A549 (cell line): Measurements from ENCODE around the gene CARMIL1. TPM values are rescaled to one million over a fixed set of nuclear protein-coding genes. Genes with fewer than 3 reads are reported as not detected.
A peak's percentile ranks its signal among the peaks of the same experiment; 100 is the strongest.

ENCODE experiments used
- ATAC-seq, 2 experiments: fragments of 200-7000 bp in 1 of 2; fragments of >200 bp in 1 of 2; cut with Nextera tagmentation in 1 of 2; cut with Tn5 transposase in 1 of 2; 3 replicates each; pipeline versions ENCODE4 v1.8.0 to v1.9.1; 2018 to 2020; ENCODE audit warnings: mild to moderate bottlenecking in 1 of 2, moderate library complexity in 1 of 2
- CTCF ChIA-PET: fragments of 300-600 bp; sonication (Branson Sonifier 250); formaldehyde crosslinking; extraction: SDS; loops from one replicate; lab custom pipeline; 2021; ENCODE audit warnings: antibody characterized with exemption, inconsistent platforms; lab: Yijun Ruan, JAX
- POLR2A ChIA-PET: fragments of 350-600 bp; formaldehyde crosslinking; extraction: SDS; loops from one replicate; lab custom pipeline; 2021; ENCODE audit warnings: antibody characterized with exemption, inconsistent platforms; lab: Yijun Ruan, JAX
- DNase-seq, 2 experiments: peaks; one replicate each; pipeline versions ENCODE4 v3.0.0 to v3.0.0-alpha.2; 2011 to 2016; ENCODE audit warnings: low read depth in 1 of 2, low spot score in 1 of 2
- FAIRE-seq: peaks from 2 replicates; lab custom pipeline; 2011; peaks lifted over from hg19 to GRCh38; lab: Jason Lieb, UNC
- H3K27ac ChIP-seq, 2 experiments: fragments of >200 bp; sonication (Bioruptor Twin); formaldehyde crosslinking; 3 replicates each; pipeline ENCODE4 v1.5.1; 2016 to 2017
- H3K4me1 ChIP-seq: fragments of >200 bp; sonication (Bioruptor Twin); formaldehyde crosslinking; 3 replicates; pipeline ENCODE4 v1.6.1; 2016
- H3K4me2 ChIP-seq: fragments of >200 bp; sonication (Bioruptor Twin); formaldehyde crosslinking; 3 replicates; pipeline ENCODE4 v1.6.1; 2016
- H3K4me3 ChIP-seq: fragments of >200 bp; sonication (Bioruptor Twin); formaldehyde crosslinking; 3 replicates; pipeline ENCODE4 v1.5.1; 2016
- H3K9me3 ChIP-seq: fragments of >200 bp; sonication (Bioruptor Twin); formaldehyde crosslinking; 3 replicates; pipeline ENCODE4 v1.6.1; 2016
- BCL3 ChIP-seq: fragments of >200 bp; sonication (Bioruptor Twin); formaldehyde crosslinking; IDR thresholded peaks from 3 replicates; pipeline ENCODE4 v1.6.1; 2016
- BHLHE40 ChIP-seq: IDR thresholded peaks from 2 replicates; pipeline ENCODE4 v1.6.1; 2012; ENCODE audit warnings: low read depth, low read length, inconsistent platforms
- CBX2 ChIP-seq: fragments of 200-600 bp; sonication (generic); IDR thresholded peaks from 2 replicates; pipeline ENCODE4 v1.6.1; 2016; ENCODE audit warnings: low read depth, mild to moderate bottlenecking, borderline replicate concordance
- CEBPB ChIP-seq, 2 experiments: fragments of >200 bp in 1 of 2; sonication (Bioruptor Twin) in 1 of 2; formaldehyde crosslinking in 1 of 2; IDR thresholded peaks; 2 replicates each; pipeline ENCODE4 v1.6.1; 2012 to 2016
- FOSB ChIP-seq: fragments of 250-450 bp; sonication (Bioruptor Pico); IDR thresholded peaks from 2 replicates; pipeline ENCODE4 v1.5.0; 2020; ENCODE audit warnings: mild to moderate bottlenecking, moderate library complexity
- FOXS1 ChIP-seq: fragments of 250-450 bp; sonication (Bioruptor Pico); IDR thresholded peaks from 2 replicates; pipeline ENCODE4 v1.5.0; 2020; ENCODE audit warnings: mild to moderate bottlenecking, moderate library complexity
- GATA3 ChIP-seq: IDR thresholded peaks from 2 replicates; pipeline ENCODE4 v1.6.1; 2012; ENCODE audit warnings: borderline replicate concordance
- HMGXB4 ChIP-seq: fragments of 250-450 bp; sonication (Bioruptor Pico); IDR thresholded peaks from 2 replicates; pipeline ENCODE4 v1.5.0; 2021; ENCODE audit warnings: mild to moderate bottlenecking, moderate library complexity, borderline replicate concordance
- HOXA7 ChIP-seq: fragments of 250-450 bp; sonication (Bioruptor Pico); IDR thresholded peaks from 2 replicates; pipeline ENCODE4 v1.5.0; 2020; ENCODE audit warnings: mild to moderate bottlenecking, moderate library complexity
- MAZ ChIP-seq: fragments of 150-350 bp; IDR thresholded peaks from 2 replicates; pipeline ENCODE4 v1.6.1; 2014; ENCODE audit warnings: antibody characterized with exemption, low read depth, low read length, borderline replicate concordance
- NR3C1 ChIP-seq: fragments of >200 bp; sonication (Bioruptor Twin); formaldehyde crosslinking; IDR thresholded peaks from 3 replicates; pipeline ENCODE4 v1.6.1; 2017
- PHF8 ChIP-seq: fragments of 200-600 bp; sonication (generic); IDR thresholded peaks from 2 replicates; pipeline ENCODE4 v1.6.1; 2016; ENCODE audit warnings: low read depth, mild to moderate bottlenecking, antibody characterized with exemption, moderate library complexity, borderline replicate concordance
- POLR2AphosphoS2 ChIP-seq: conservative IDR thresholded peaks from 2 replicates; pipeline ENCODE4 v1.6.1; 2012; ENCODE audit warnings: low read length, improper control_type of control experiment, inconsistent platforms
- RCOR1 ChIP-seq: fragments of 150-350 bp; IDR thresholded peaks from 2 replicates; pipeline ENCODE4 v1.6.1; 2014; ENCODE audit warnings: antibody characterized with exemption, low read length, low read depth
- RNF2 ChIP-seq: fragments of 200-600 bp; sonication (generic); IDR thresholded peaks from 2 replicates; pipeline ENCODE4 v1.6.1; 2016; ENCODE audit warnings: low read depth, mild to moderate bottlenecking, antibody characterized with exemption, moderate library complexity, borderline replicate concordance
- SMC3 ChIP-seq: fragments of >200 bp; sonication (Bioruptor Twin); formaldehyde crosslinking; IDR thresholded peaks from 3 replicates; pipeline ENCODE4 v1.6.1; 2018; ENCODE audit warnings: inconsistent platforms
- SREBF2 ChIP-seq: fragments of 450-650 bp; IDR thresholded peaks from 2 replicates; pipeline ENCODE4 v1.6.1; 2014; ENCODE audit warnings: mild to moderate bottlenecking, moderate library complexity
- TP53 ChIP-seq: fragments of 250-450 bp; sonication (Bioruptor Pico); IDR thresholded peaks from 2 replicates; pipeline ENCODE4 v1.5.0; 2021; ENCODE audit warnings: mild to moderate bottlenecking, moderate library complexity
- ZSCAN20 ChIP-seq: fragments of 250-450 bp; sonication (Bioruptor Pico); IDR thresholded peaks from 2 replicates; pipeline ENCODE4 v1.8.0; 2022; ENCODE audit warnings: mild to moderate bottlenecking, moderate library complexity
- WGBS: methylation state at CpG from one replicate; pipeline ENCODE4 v1.1.6; 2017; ENCODE audit errors: missing lambda C conversion rate; 5-methylcytosine and 5-hydroxymethylcytosine counted together
- polyA plus RNA-seq, 4 experiments: library from polyadenylated mRNA; depleted of rRNA in 3 of 4; stranded (reverse); fragments of >200 nt; fragmentation: RNase III in 1 of 4; extraction: RNeasy Plus Mini Kit Qiagen cat#74134 plus additional on column Dnase treatment in 1 of 4; gene quantifications; 2 replicates in 3 of 4; 3 replicates in 1 of 4; pipeline ENCODE4 v1.2.3, GENCODE V29; 2011 to 2017
- TF ChIP-seq, protein P1 (sequence below): fragments of >200 bp; sonication (Bioruptor Twin); formaldehyde crosslinking; IDR thresholded peaks from 3 replicates; pipeline ENCODE4 v1.5.1; 2016
- TF ChIP-seq, protein P2 (sequence below): fragments of 250-450 bp; sonication (Bioruptor Pico); IDR thresholded peaks from 2 replicates; pipeline ENCODE4 v1.5.0; 2020; ENCODE audit warnings: low read depth, mild to moderate bottlenecking, moderate library complexity
- TF ChIP-seq, protein P3 (sequence below): fragments of >200 bp; sonication (Bioruptor Twin); formaldehyde crosslinking; IDR thresholded peaks from 2 replicates; pipeline ENCODE4 v1.6.1; 2016

The CARMIL1 gene
- polyA plus RNA-seq, 2 of the 4 experiments (the other 2 are of a cell fraction), result 11.5 to 11.8 TPM

DNA sequence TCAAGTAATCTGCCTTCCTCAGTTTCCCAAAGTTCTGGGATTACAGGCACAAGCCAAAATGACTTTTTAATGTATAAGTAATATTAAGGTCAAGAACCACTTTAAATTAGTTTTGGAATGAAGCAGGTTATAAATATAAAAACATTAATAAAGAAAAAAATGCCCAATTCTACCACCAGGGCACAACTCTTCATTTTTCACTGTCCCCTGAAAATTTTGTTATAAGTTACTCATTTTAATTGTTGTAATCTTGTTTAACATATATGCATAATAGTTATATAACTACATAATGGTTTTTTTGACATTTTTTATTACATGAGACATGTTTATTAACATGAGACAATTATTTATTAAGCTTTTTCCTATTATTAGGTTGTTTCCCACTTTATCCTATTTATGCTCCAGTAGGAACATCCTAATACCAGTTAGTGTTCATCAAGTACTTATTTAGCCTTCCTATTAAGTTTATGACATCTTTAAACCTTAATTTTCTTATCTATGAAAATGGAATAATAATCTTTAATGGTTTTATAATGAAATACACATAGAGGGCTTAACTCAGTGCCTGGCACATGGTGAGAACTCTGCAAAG is 190.7 kb downstream of the CARMIL1 start:
- no peak overlapping the region for H3K27ac ChIP-seq
- H3K9me3 ChIP-seq, result no peaks in the 10 kb centered on the region
- TF ChIP-seq RCOR1 (no peak), RNF2 (no peak), POLR2AphosphoS2 (no peak), BCL3 (no peak), CBX2 (no peak), BHLHE40 (no peak), HMGXB4 (no peak), MAZ (no peak), FOSB (no peak), FOXS1 (CRISPR knock-in tag) (no peak), CEBPB (IDR thresholded peaks at IDR 0.05) (no peak)
- TF ChIP-seq, protein P1, sequence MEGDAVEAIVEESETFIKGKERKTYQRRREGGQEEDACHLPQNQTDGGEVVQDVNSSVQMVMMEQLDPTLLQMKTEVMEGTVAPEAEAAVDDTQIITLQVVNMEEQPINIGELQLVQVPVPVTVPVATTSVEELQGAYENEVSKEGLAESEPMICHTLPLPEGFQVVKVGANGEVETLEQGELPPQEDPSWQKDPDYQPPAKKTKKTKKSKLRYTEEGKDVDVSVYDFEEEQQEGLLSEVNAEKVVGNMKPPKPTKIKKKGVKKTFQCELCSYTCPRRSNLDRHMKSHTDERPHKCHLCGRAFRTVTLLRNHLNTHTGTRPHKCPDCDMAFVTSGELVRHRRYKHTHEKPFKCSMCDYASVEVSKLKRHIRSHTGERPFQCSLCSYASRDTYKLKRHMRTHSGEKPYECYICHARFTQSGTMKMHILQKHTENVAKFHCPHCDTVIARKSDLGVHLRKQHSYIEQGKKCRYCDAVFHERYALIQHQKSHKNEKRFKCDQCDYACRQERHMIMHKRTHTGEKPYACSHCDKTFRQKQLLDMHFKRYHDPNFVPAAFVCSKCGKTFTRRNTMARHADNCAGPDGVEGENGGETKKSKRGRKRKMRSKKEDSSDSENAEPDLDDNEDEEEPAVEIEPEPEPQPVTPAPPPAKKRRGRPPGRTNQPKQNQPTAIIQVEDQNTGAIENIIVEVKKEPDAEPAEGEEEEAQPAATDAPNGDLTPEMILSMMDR, result no peak
- TF ChIP-seq, protein P2, sequence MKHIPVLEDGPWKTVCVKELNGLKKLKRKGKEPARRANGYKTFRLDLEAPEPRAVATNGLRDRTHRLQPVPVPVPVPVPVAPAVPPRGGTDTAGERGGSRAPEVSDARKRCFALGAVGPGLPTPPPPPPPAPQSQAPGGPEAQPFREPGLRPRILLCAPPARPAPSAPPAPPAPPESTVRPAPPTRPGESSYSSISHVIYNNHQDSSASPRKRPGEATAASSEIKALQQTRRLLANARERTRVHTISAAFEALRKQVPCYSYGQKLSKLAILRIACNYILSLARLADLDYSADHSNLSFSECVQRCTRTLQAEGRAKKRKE (CRISPR knock-in tag), result no peak
- TF ChIP-seq, protein P3, sequence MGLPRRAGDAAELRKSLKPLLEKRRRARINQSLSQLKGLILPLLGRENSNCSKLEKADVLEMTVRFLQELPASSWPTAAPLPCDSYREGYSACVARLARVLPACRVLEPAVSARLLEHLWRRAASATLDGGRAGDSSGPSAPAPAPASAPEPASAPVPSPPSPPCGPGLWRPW, result no peak
- no peak for ATAC-seq
- ChIA-PET CTCF (interaction anchor here (1.0 kb wide), 1 partner anchor 19 kb away, joined by 3 read pairs; no protein-coding TSS in a partner anchor), POLR2A (no interaction called here)
- H3K4me2 ChIP-seq, result no peak overlapping the region
- no peaks in the 10 kb centered on the region for H3K4me1 ChIP-seq
- H3K4me3 ChIP-seq, result no peak overlapping the region
- no peak for DNase-seq
- FAIRE-seq, result no peak

DNA sequence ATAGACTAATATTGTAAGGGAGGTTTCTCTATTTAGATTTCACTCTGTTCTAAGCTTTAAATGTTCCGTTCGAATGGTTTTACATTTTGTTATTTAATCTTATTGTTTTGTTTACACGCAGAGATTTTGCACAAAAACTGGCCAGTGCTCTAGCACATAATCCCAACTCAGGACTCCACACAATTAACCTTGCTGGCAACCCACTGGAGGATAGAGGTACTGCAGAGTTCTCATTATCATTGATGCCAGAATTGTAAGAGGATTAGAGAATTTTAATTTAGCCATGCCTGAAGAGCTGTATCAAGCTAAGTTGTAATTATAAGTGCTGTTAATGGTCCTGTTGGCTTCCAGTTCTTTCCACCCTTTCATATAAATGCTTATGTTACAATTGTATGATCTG is 193.1 kb downstream of the CARMIL1 start:
- no peak for FAIRE-seq
- CTCF ChIA-PET, result interaction anchor here (1.0 to 1.4 kb wide), 3 partner anchors 16 to 194 kb away, joined by 3 to 4 read pairs (median 3); no protein-coding TSS in a partner anchor
- Histone ChIP-seq H3K9me3 (no peaks in the 10 kb centered on the region), H3K4me2 (no peak overlapping the region), H3K27ac (no peak overlapping the region), H3K4me3 (no peak overlapping the region), H3K4me1 (peaks cover 10% of the 10 kb centered on the region)
- peak in 1 of 2 experiments; percentile 5 for DNase-seq
- peak in 1 of 2 experiments; percentile 63; a peak in 4 of 6 replicates for ATAC-seq
- TF ChIP-seq HOXA7 (CRISPR knock-in tag), result no peak
- no peak for TF ChIP-seq PHF8
- TF ChIP-seq, protein P2 (CRISPR knock-in tag), result no peak
- no peak for TF ChIP-seq ZSCAN20 (CRISPR knock-in tag)
- TF ChIP-seq TP53 (CRISPR knock-in tag), result no peak
- TF ChIP-seq SMC3, result no peak
- TF ChIP-seq RCOR1, result no peak
- TF ChIP-seq NR3C1, result no peak
- no peak for TF ChIP-seq GATA3
- no peak for TF ChIP-seq SREBF2
- WGBS, result 96% methylated on average over 3 of the region's 3 CpGs
- POLR2A ChIA-PET, result no interaction called here
